Adrenal gland (tissue), 5 donors: Measurements from ENCODE around the gene COL18A1.

Experiments
- CTCF ChIP-seq, 6 experiments: fragments of 450-650 bp in 4 of 6; fragments of 200-600 bp in 2 of 6; sonication (generic) in 1 of 6; IDR thresholded peaks; 1 replicate in 5 of 6; 2 replicates in 1 of 6; pipeline versions ENCODE4 v1.5.1 to v1.8.0; 2016 to 2021; ENCODE audit warnings: antibody characterized with exemption in 6 of 6, mild to moderate bottlenecking in 2 of 6, moderate library complexity in 1 of 6
- POLR2A ChIP-seq, 2 donors: fragments of 450-650 bp; IDR thresholded peaks; one replicate each; pipeline ENCODE4 v1.6.1; 2017; ENCODE audit warnings: antibody characterized with exemption in 2 of 2, mild to moderate bottlenecking in 2 of 2, moderate library complexity in 1 of 2
- donor health status: DM: no; HTN: no; CAD: no.

GRCh38 chr21:45529785-45530422, 124.9 kb downstream of the COL18A1 start:
- TF ChIP-seq CTCF (IDR thresholded peaks at IDR 0.05) (no peak), POLR2A (IDR thresholded peaks at IDR 0.05) (no peak)
